ENCODE measurements around the gene RSPH4A.

DNA sequence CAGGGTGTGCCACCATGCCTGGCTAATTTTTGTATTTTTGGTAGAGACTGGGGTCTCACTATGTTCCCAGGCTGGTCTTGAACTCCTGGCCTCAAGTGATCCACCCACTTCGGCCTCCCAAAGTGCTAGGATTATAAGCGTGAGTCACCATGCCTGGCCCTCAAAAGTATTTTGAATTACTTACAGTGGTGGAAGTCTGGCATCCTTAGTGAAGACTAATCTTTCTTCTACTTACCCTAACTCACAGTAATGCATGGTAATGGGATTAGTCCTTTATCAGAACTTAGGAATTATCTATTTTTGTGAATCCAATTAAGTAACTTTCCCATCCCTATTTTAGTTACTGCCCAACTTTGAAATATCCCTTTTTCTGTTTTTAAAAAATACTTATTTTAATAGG lies 41.1 kb upstream of the RSPH4A start:
- TF ChIP-seq, protein P1, sequence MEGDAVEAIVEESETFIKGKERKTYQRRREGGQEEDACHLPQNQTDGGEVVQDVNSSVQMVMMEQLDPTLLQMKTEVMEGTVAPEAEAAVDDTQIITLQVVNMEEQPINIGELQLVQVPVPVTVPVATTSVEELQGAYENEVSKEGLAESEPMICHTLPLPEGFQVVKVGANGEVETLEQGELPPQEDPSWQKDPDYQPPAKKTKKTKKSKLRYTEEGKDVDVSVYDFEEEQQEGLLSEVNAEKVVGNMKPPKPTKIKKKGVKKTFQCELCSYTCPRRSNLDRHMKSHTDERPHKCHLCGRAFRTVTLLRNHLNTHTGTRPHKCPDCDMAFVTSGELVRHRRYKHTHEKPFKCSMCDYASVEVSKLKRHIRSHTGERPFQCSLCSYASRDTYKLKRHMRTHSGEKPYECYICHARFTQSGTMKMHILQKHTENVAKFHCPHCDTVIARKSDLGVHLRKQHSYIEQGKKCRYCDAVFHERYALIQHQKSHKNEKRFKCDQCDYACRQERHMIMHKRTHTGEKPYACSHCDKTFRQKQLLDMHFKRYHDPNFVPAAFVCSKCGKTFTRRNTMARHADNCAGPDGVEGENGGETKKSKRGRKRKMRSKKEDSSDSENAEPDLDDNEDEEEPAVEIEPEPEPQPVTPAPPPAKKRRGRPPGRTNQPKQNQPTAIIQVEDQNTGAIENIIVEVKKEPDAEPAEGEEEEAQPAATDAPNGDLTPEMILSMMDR (IDR thresholded peaks at IDR 0.05) = no peak
- no peak for TF ChIP-seq POLR2AphosphoS5 (IDR thresholded peaks at IDR 0.05)

All from gastroesophageal sphincter (tissue), 3 donors.